H1 (cell line): ENCODE data around the gene FHL5. TPM values are rescaled to one million over a fixed set of nuclear protein-coding genes. Genes with fewer than 3 reads are reported as not detected.

Source experiments
- CTCF ChIA-PET: fragments of 300-600 bp; sonication (Branson Sonifier 250); formaldehyde crosslinking; loops from one replicate; lab custom pipeline; 2021; ENCODE audit not compliant: partially characterized antibody; lab: Charles Lee
- POLR2A ChIA-PET: fragments of 300-600 bp; sonication (Branson Sonifier 250); formaldehyde crosslinking; loops from one replicate; lab custom pipeline; 2021; ENCODE audit warnings: inconsistent platforms; ENCODE audit not compliant: partially characterized antibody; lab: Charles Lee
- DNase-seq, 2 experiments: peaks; one replicate each; pipeline versions ENCODE4 v3.0.0 to v3.0.0-alpha.2; 2010 to 2022; ENCODE audit warnings: low spot score in 2 of 2, low read depth in 1 of 2, mixed read lengths in 1 of 2
- FAIRE-seq: peaks from 2 replicates; lab custom pipeline; 2011; peaks lifted over from hg19 to GRCh38; lab: Jason Lieb, UNC
- H2AFZ ChIP-seq: 2 replicates; pipeline ENCODE4 v1.8.1; 2012; ENCODE audit warnings: low read length, inconsistent platforms
- H2AK5ac ChIP-seq: 2 replicates; pipeline ENCODE4 v1.6.1; 2013; ENCODE audit warnings: low read depth, low read length
- H2BK120ac ChIP-seq: replicated peaks from 2 replicates; pipeline ENCODE3; 2013; ENCODE audit warnings: low read depth, low read length, inconsistent platforms
- H2BK12ac ChIP-seq: 2 replicates; pipeline ENCODE4 v1.6.1; 2013; ENCODE audit warnings: low read depth, low read length
- H2BK15ac ChIP-seq: 2 replicates; pipeline ENCODE4 v1.6.1; 2013; ENCODE audit warnings: low read length
- H2BK20ac ChIP-seq: 2 replicates; pipeline ENCODE4 v1.6.1; 2013; ENCODE audit warnings: low read length
- H2BK5ac ChIP-seq: 2 replicates; pipeline ENCODE4 v1.6.1; 2013; ENCODE audit warnings: low read depth, low read length
- H3K14ac ChIP-seq: 2 replicates; pipeline ENCODE4 v1.6.1; 2013; ENCODE audit warnings: inconsistent platforms; ENCODE audit not compliant: insufficient read length
- H3K18ac ChIP-seq: 2 replicates; pipeline ENCODE4 v1.6.1; 2013; ENCODE audit warnings: low read length; ENCODE audit errors: extremely low read depth
- H3K23ac ChIP-seq: 2 replicates; pipeline ENCODE4 v1.6.1; 2013; ENCODE audit warnings: inconsistent platforms; ENCODE audit not compliant: insufficient read length
- H3K23me2 ChIP-seq: 2 replicates; pipeline ENCODE4 v1.6.1; 2013; ENCODE audit warnings: low read depth, low read length
- H3K27ac ChIP-seq: 2 replicates; pipeline ENCODE4 v1.6.1; 2011; ENCODE audit warnings: low read depth, low read length, inconsistent platforms
- H3K27me3 ChIP-seq, 4 experiments: replicated peaks in 1 of 4; 1 replicate in 1 of 4; 2 replicates in 3 of 4; pipeline versions ENCODE4 v1.6.1 to v1.8.1; 2011 to 2013; ENCODE audit warnings: low read length in 3 of 4, mild to moderate bottlenecking in 3 of 4, inconsistent platforms in 2 of 4, mixed read lengths in 2 of 4, moderate library complexity in 1 of 4; ENCODE audit not compliant: control insufficient read depth in 3 of 4, insufficient read depth in 3 of 4; ENCODE audit errors: extremely low read depth in 1 of 4
- H3K36me3 ChIP-seq, 4 experiments: 2 replicates each; pipeline versions ENCODE4 v1.6.1 to v1.8.1; 2011 to 2013; ENCODE audit warnings: mild to moderate bottlenecking in 4 of 4, low read length in 3 of 4, moderate library complexity in 2 of 4, control low read depth in 1 of 4, inconsistent platforms in 1 of 4; ENCODE audit not compliant: insufficient read depth in 4 of 4, control insufficient read depth in 2 of 4
- H3K4ac ChIP-seq: replicated peaks from 2 replicates; pipeline ENCODE3; 2013; ENCODE audit warnings: low read length, low read depth, mixed read lengths, inconsistent platforms; ENCODE audit not compliant: insufficient read length
- H3K4me1 ChIP-seq, 4 experiments: replicated peaks in 1 of 4; 1 replicate in 1 of 4; 2 replicates in 3 of 4; pipeline versions ENCODE4 v1.6.1 to v1.8.1; 2011 to 2013; ENCODE audit warnings: low read length in 3 of 4, inconsistent platforms in 2 of 4, mixed read lengths in 1 of 4; ENCODE audit not compliant: insufficient read depth in 4 of 4, control insufficient read depth in 3 of 4
- H3K4me2 ChIP-seq, 2 experiments: 2 replicates each; pipeline versions ENCODE4 v1.6.1 to v1.8.1; 2011 to 2013; ENCODE audit warnings: low read depth in 2 of 2, low read length in 2 of 2, control low read depth in 1 of 2, inconsistent platforms in 1 of 2, mild to moderate bottlenecking in 1 of 2; ENCODE audit not compliant: insufficient read depth in 1 of 2
- H3K4me3 ChIP-seq, 4 experiments: fragments of 200-600, 300-600 bp in 1 of 4; sonication (generic), shearing (Covaris generic), sonication (Bioruptor Twin) in 1 of 4; 2 replicates each; pipeline versions ENCODE4 v1.5.1 to v1.8.1; 2011 to 2016; ENCODE audit warnings: low read length in 4 of 4, low read depth in 3 of 4, control low read depth in 2 of 4, inconsistent platforms in 2 of 4, mild to moderate bottlenecking in 2 of 4, mixed read lengths in 1 of 4, moderate library complexity in 1 of 4; ENCODE audit not compliant: insufficient read depth in 2 of 4; ENCODE audit errors: extremely low read depth in 1 of 4
- H3K56ac ChIP-seq: replicated peaks from 2 replicates; pipeline ENCODE3; 2013; ENCODE audit warnings: low read depth, mild to moderate bottlenecking, mixed read lengths, low read length, inconsistent platforms; ENCODE audit not compliant: insufficient read length
- H3K79me1 ChIP-seq: 2 replicates; pipeline ENCODE4 v1.6.1; 2013; ENCODE audit warnings: low read depth, low read length, control low read depth
- H3K79me2 ChIP-seq, 2 experiments: 2 replicates each; pipeline versions ENCODE4 v1.6.1 to v1.8.1; 2012 to 2013; ENCODE audit warnings: low read length in 2 of 2, mild to moderate bottlenecking in 2 of 2, inconsistent platforms in 1 of 2; ENCODE audit not compliant: insufficient read depth in 2 of 2, control insufficient read depth in 1 of 2
- H3K9ac ChIP-seq, 4 experiments: replicated peaks in 1 of 4; 1 replicate in 1 of 4; 2 replicates in 3 of 4; pipeline versions ENCODE4 v1.6.1 to v1.8.1; 2011 to 2013; ENCODE audit warnings: low read depth in 3 of 4, low read length in 3 of 4, control low read depth in 2 of 4, mild to moderate bottlenecking in 2 of 4, moderate library complexity in 2 of 4, inconsistent platforms in 1 of 4; ENCODE audit errors: extremely low read depth in 1 of 4
- H3K9me3 ChIP-seq, 2 experiments: 2 replicates each; pipeline versions ENCODE4 v1.6.1 to v1.8.1; 2012 to 2013; ENCODE audit warnings: mild to moderate bottlenecking in 2 of 2, moderate library complexity in 2 of 2, control low read depth in 1 of 2, inconsistent platforms in 1 of 2, low read depth in 1 of 2, low read length in 1 of 2, mixed read lengths in 1 of 2; ENCODE audit not compliant: insufficient read depth in 2 of 2
- H4K20me1 ChIP-seq, 2 experiments: replicated peaks in 1 of 2; 2 replicates each; pipeline versions ENCODE3 to v1.8.1; 2011 to 2013; ENCODE audit warnings: inconsistent platforms in 2 of 2, low read length in 2 of 2, mild to moderate bottlenecking in 1 of 2; ENCODE audit not compliant: insufficient read depth in 2 of 2, control insufficient read depth in 1 of 2
- H4K5ac ChIP-seq: 2 replicates; pipeline ENCODE4 v1.6.1; 2013; ENCODE audit warnings: low read length, low read depth, mixed read lengths, inconsistent platforms; ENCODE audit not compliant: insufficient read length
- H4K8ac ChIP-seq: 2 replicates; pipeline ENCODE4 v1.8.0; 2013; ENCODE audit warnings: mild to moderate bottlenecking, moderate library complexity, low read length, inconsistent platforms; ENCODE audit not compliant: insufficient read depth; ENCODE audit errors: extremely low read depth
- H4K91ac ChIP-seq: replicated peaks from 2 replicates; pipeline ENCODE3; 2013; ENCODE audit warnings: low read length, mixed read lengths, inconsistent platforms; ENCODE audit not compliant: insufficient read length
- ATF3 ChIP-seq: IDR thresholded peaks from 2 replicates; pipeline ENCODE4 v1.6.1; 2011; ENCODE audit warnings: low read depth, mild to moderate bottlenecking, low read length; ENCODE audit not compliant: insufficient read depth
- CBX5 ChIP-seq: fragments of 300-800, 300-1000 bp; sonication (generic); IDR thresholded peaks from 2 replicates; pipeline ENCODE4 v1.7.1; 2016; ENCODE audit warnings: antibody characterized with exemption, low read length, low read depth
- CEBPB ChIP-seq: IDR thresholded peaks from 2 replicates; pipeline ENCODE4 v1.6.1; 2012; ENCODE audit warnings: low read depth, low read length
- CHD1 ChIP-seq: IDR thresholded peaks from 2 replicates; pipeline ENCODE4 v1.6.1; 2012; ENCODE audit warnings: low read depth, low read length, improper control_type of control experiment
- GABPA ChIP-seq: IDR thresholded peaks from 2 replicates; pipeline ENCODE4 v1.6.1; 2011; ENCODE audit warnings: mild to moderate bottlenecking, low read length, moderate library complexity, borderline replicate concordance; ENCODE audit not compliant: insufficient read depth
- HDAC6 ChIP-seq: IDR thresholded peaks from one replicate; pipeline ENCODE4 v1.7.1; 2012; ENCODE audit warnings: low read depth, mild to moderate bottlenecking, inconsistent platforms, low read length, moderate library complexity
- KDM5A ChIP-seq: fragments of 200-600 bp; IDR thresholded peaks from 2 replicates; pipeline ENCODE4 v1.7.1; 2012; ENCODE audit warnings: mild to moderate bottlenecking, low read length, inconsistent platforms, mixed read lengths
- SUZ12 ChIP-seq: fragments of 200-600 bp; sonication (generic); IDR thresholded peaks from 2 replicates; pipeline ENCODE4 v1.6.1; 2012; ENCODE audit warnings: mild to moderate bottlenecking, inconsistent platforms, low read length, moderate library complexity, mixed read lengths
- polyA plus RNA-seq, 7 experiments: library from polyadenylated mRNA; depleted of rRNA in 3 of 7; stranded (reverse) in 5 of 7; unstranded in 2 of 7; fragments of >200 nt in 5 of 7; fragments of 200-250 nt in 2 of 7; gene quantifications; 1 replicate in 5 of 7; 2 replicates in 1 of 7; 4 replicates in 1 of 7; pipeline versions ENCODE4 v1.2.1 to v1.2.3, GENCODE V29; 2011 to 2013; ENCODE audit warnings: missing spikeins in 2 of 7, mixed read lengths in 2 of 7
- total RNA-seq: library from RNA; stranded (reverse); fragmentation: NEBNext Ultra II Directional; extraction: Animal tissue kit (Norgen Biotek cat#: 25700); gene quantifications from 2 replicates; pipeline ENCODE4 v1.2.1, GENCODE V29; 2021

Gene FHL5
- total and polyA plus RNA-seq, 2 of the 8 experiments (the other 6 are each of a cell fraction or from before 2014, with no cell fraction given) = not detected

GRCh38 chr6:96571551-96571950 lies 8.6 kb downstream of the FHL5 start:
- TF ChIP-seq CBX5 (no peak), HDAC6 (no peak), SUZ12 (no peak), KDM5A (no peak), CHD1 (no peak), ATF3 (no peak), GABPA (no peak), CEBPB (no peak)
- Histone ChIP-seq H4K8ac (no peak overlapping the region), H3K14ac (no peak overlapping the region), H3K79me2 (no peaks in the 10 kb centered on the region), H2BK15ac (no peak overlapping the region), H3K36me3 (no peaks in the 10 kb centered on the region; a peak in 1 of 8 replicates), H3K4me3 (no peak overlapping the region), H4K91ac (no peak overlapping the region), H2BK20ac (no peak overlapping the region), H4K20me1 (no peaks in the 10 kb centered on the region), H3K56ac (no peak overlapping the region), H2AFZ (no peak overlapping the region), H3K9ac (no peak overlapping the region), H3K79me1 (no peaks in the 10 kb centered on the region), H3K4ac (no peak overlapping the region), H3K4me1 (peaks cover 0 to 3% (median 0%) of the 10 kb centered on the region in 4 experiments; a peak in 3 of 7 replicates), H3K27ac (no peak overlapping the region), H2BK5ac (no peak overlapping the region), H2BK12ac (no peak overlapping the region), H3K27me3 (no peaks in the 10 kb centered on the region), H3K9me3 (no peaks in the 10 kb centered on the region), H2AK5ac (no peak overlapping the region), H3K23me2 (no peaks in the 10 kb centered on the region), H4K5ac (no peak overlapping the region), H2BK120ac (no peak overlapping the region), H3K23ac (no peak overlapping the region), H3K4me2 (no peak overlapping the region), H3K18ac (no peak overlapping the region)
- FAIRE-seq (no peak), DNase-seq (no peak)
- ChIA-PET POLR2A (no interaction called here), CTCF (interaction anchor here (1.8 kb wide), 1 partner anchor 145 kb away, joined by 3 read pairs; no protein-coding TSS in a partner anchor)
